SU-DHL-6 (cell line): ENCODE measurements around the gene BBX.

Experiments
- H2AFZ ChIP-seq: fragments of 200-600 bp; sonication (generic); 2 replicates; pipeline ENCODE4 v1.6.1; 2014; ENCODE audit warnings: low read depth, mild to moderate bottlenecking, moderate library complexity, mixed read lengths, antibody characterized with exemption, low read length; ENCODE audit not compliant: severe bottlenecking
- H3F3A ChIP-seq: fragments of 200-600 bp; shearing (Covaris generic); 2 replicates; pipeline ENCODE4 v1.6.0; 2016; ENCODE audit warnings: antibody characterized with exemption, mild to moderate bottlenecking; ENCODE audit not compliant: insufficient read depth
- H3K27ac ChIP-seq: fragments of 200-600 bp; sonication (generic); 2 replicates; pipeline ENCODE4 v1.5.1; 2016; ENCODE audit warnings: low read depth, mild to moderate bottlenecking, low read length, moderate library complexity, mixed read lengths
- H3K27me3 ChIP-seq: fragments of 200-600 bp; sonication (generic), shearing (Covaris generic); 2 replicates; pipeline ENCODE4 v1.6.0; 2014; ENCODE audit warnings: mild to moderate bottlenecking, low read length
- H3K36me3 ChIP-seq: fragments of 200-600 bp; sonication (generic); 2 replicates; pipeline ENCODE4 v1.6.1; 2014; ENCODE audit warnings: mild to moderate bottlenecking, low read length, mixed read lengths
- H3K4me2 ChIP-seq: fragments of 300-600, 200-600 bp; shearing (Covaris generic), sonication (generic); 2 replicates; pipeline ENCODE4 v1.6.0; 2014; ENCODE audit warnings: low read length, low read depth, mild to moderate bottlenecking; ENCODE audit not compliant: poor library complexity, severe bottlenecking
- H3K4me3 ChIP-seq: fragments of 200-600 bp; sonication (generic); 2 replicates; pipeline ENCODE4 v1.5.1; 2014; ENCODE audit warnings: antibody characterized with exemption, low read length, mild to moderate bottlenecking, mixed read lengths; ENCODE audit not compliant: insufficient read depth, poor library complexity, severe bottlenecking
- H3K79me2 ChIP-seq: fragments of 200-600 bp; sonication (generic); 2 replicates; pipeline ENCODE4 v1.6.1; 2014; ENCODE audit warnings: mild to moderate bottlenecking, low read length, moderate library complexity; ENCODE audit not compliant: insufficient read depth
- H3K9ac ChIP-seq: fragments of 200-600 bp; sonication (generic); 2 replicates; pipeline ENCODE4 v1.7.0; 2014; ENCODE audit warnings: mild to moderate bottlenecking, low read length
- H3K9me2 ChIP-seq: fragments of 200-600 bp; sonication (generic); replicated peaks from 2 replicates; pipeline ENCODE4 v1.6.1; 2014; ENCODE audit warnings: low read length; ENCODE audit not compliant: insufficient read depth
- H3K9me3 ChIP-seq: fragments of 200-600 bp; sonication (generic); 2 replicates; pipeline ENCODE4 v1.6.1; 2014; ENCODE audit warnings: low read length, mixed read lengths; ENCODE audit not compliant: insufficient read depth
- H4K20me1 ChIP-seq: fragments of 200-600 bp; sonication (generic); 2 replicates; pipeline ENCODE4 v1.6.1; 2014; ENCODE audit warnings: low read depth, mild to moderate bottlenecking, antibody characterized with exemption, low read length, moderate library complexity, mixed read lengths
- EZH2phosphoT487 ChIP-seq: fragments of 200-600 bp; sonication (generic), shearing (Covaris generic); conservative IDR thresholded peaks from 2 replicates; pipeline ENCODE4 v1.6.1; 2018; ENCODE audit warnings: mild to moderate bottlenecking, antibody characterized with exemption, low read length, moderate library complexity, mixed read lengths
- TF ChIP-seq, protein P1 (sequence below): fragments of 200-600 bp; sonication (generic); IDR thresholded peaks from one replicate; pipeline ENCODE4 v1.5.1; 2017; ENCODE audit warnings: antibody characterized with exemption, mild to moderate bottlenecking, low read length, moderate library complexity; ENCODE audit not compliant: insufficient read depth, poor library complexity, severe bottlenecking

BBX gene

GRCh38 chr3:107634099-107634489 is 111.3 kb downstream of the BBX start:
- Histone ChIP-seq H4K20me1 (0 out of 2 replicates have a peak, but pooled peaks cover 4% of the 10 kb centered on the region), H3K9ac (no peak overlapping the region), H3K4me3 (no peak overlapping the region), H3F3A (no peaks in the 10 kb centered on the region), H3K9me2 (no peaks in the 10 kb centered on the region), H3K36me3 (no peaks in the 10 kb centered on the region), H2AFZ (no peak overlapping the region), H3K4me2 (no peak overlapping the region), H3K79me2 (0 out of 2 replicates have a peak, but pooled peaks cover 5% of the 10 kb centered on the region), H3K9me3 (no peaks in the 10 kb centered on the region), H3K27me3 (no peaks in the 10 kb centered on the region), H3K27ac (no peak overlapping the region)
- TF ChIP-seq EZH2phosphoT487, result no peak
- TF ChIP-seq, protein P1, sequence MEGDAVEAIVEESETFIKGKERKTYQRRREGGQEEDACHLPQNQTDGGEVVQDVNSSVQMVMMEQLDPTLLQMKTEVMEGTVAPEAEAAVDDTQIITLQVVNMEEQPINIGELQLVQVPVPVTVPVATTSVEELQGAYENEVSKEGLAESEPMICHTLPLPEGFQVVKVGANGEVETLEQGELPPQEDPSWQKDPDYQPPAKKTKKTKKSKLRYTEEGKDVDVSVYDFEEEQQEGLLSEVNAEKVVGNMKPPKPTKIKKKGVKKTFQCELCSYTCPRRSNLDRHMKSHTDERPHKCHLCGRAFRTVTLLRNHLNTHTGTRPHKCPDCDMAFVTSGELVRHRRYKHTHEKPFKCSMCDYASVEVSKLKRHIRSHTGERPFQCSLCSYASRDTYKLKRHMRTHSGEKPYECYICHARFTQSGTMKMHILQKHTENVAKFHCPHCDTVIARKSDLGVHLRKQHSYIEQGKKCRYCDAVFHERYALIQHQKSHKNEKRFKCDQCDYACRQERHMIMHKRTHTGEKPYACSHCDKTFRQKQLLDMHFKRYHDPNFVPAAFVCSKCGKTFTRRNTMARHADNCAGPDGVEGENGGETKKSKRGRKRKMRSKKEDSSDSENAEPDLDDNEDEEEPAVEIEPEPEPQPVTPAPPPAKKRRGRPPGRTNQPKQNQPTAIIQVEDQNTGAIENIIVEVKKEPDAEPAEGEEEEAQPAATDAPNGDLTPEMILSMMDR, result no peak

DNA sequence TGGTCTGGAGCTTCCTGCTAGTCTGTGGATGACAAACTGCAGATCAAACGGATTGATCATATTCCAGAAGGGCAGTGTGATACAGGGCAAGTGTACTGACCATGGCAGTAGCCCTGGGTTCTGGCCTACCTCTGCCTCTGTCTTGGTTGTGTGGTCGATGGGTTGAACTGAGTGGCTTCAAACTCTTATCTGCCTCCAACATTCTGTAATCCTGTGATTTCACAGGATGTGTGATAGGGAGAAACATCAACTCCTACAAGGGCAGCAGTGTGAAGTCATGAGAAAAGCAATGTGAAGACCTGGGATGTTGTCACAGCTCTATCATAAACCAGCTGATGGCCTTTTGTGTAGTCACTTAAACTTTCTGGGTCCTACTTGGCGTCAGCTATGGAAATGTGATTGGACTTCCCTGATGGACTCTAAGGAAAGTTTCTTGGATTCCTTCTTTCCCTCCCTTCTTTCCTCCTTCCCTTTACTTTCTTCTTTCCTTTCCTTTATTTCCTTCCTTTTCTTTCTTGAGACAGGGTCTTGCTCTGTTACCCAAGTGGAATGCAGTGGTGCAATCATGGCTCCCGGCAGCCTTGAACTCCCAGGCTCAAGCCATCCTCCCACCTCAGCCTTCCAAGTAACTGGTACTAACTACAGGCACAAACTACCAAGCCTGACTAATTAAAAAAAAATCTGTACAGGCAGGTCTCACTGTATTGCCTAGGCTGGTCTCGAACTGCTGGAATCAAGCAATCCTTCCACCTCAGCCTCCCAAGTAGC is 114.8 kb downstream of the BBX start:
- Histone ChIP-seq H3K27ac (no peak overlapping the region), H3K79me2 (no peaks in the 10 kb centered on the region), H3K4me3 (no peak overlapping the region), H3F3A (no peaks in the 10 kb centered on the region), H3K9ac (no peak overlapping the region), H3K27me3 (no peaks in the 10 kb centered on the region), H3K9me2 (no peaks in the 10 kb centered on the region), H3K9me3 (no peaks in the 10 kb centered on the region), H3K4me2 (no peak overlapping the region), H3K36me3 (no peaks in the 10 kb centered on the region), H2AFZ (no peak overlapping the region), H4K20me1 (0 out of 2 replicates have a peak, but pooled peaks cover 3% of the 10 kb centered on the region)
- no peak for TF ChIP-seq EZH2phosphoT487
- TF ChIP-seq, protein P1, result no peak

GRCh38 chr3:107641572-107642307 is 119.0 kb downstream of the BBX start:
- H2AFZ ChIP-seq, result no peak overlapping the region
- no peaks in the 10 kb centered on the region for H3K9me2 ChIP-seq
- no peak overlapping the region for H3K9ac ChIP-seq
- no peak overlapping the region for H3K27ac ChIP-seq
- no peak for TF ChIP-seq EZH2phosphoT487
- TF ChIP-seq, protein P1, result no peak
- no peak overlapping the region for H3K4me3 ChIP-seq
- H4K20me1 ChIP-seq, result no peaks in the 10 kb centered on the region
- H3K27me3 ChIP-seq, result no peaks in the 10 kb centered on the region
- no peaks in the 10 kb centered on the region for H3F3A ChIP-seq
- no peaks in the 10 kb centered on the region for H3K79me2 ChIP-seq
- no peaks in the 10 kb centered on the region for H3K36me3 ChIP-seq
- H3K9me3 ChIP-seq, result no peaks in the 10 kb centered on the region
- H3K4me2 ChIP-seq, result no peak overlapping the region
